SK-N-SH (cell line): ENCODE measurements around the gene FAM120C. TPM values are rescaled to one million over a fixed set of nuclear protein-coding genes. Genes with fewer than 3 reads are reported as not detected.

Experiments
- CTCF ChIA-PET: fragments of 300-600, 350-600 bp; formaldehyde crosslinking; extraction: SDS; loops from one replicate; lab custom pipeline; 2021; lab: Yijun Ruan, JAX
- POLR2A ChIA-PET: fragments of 350-600 bp; sonication (Branson Sonifier 250); formaldehyde crosslinking; extraction: SDS; loops from one replicate; lab custom pipeline; 2020; ENCODE audit warnings: antibody characterized with exemption, inconsistent platforms; lab: Yijun Ruan, JAX
- DNase-seq: peaks from one replicate; pipeline ENCODE4 v3.0.0; 2012
- H2AFZ ChIP-seq: fragments of 200-600 bp; sonication (generic); 2 replicates; pipeline ENCODE4 v1.8.1; 2016; ENCODE audit warnings: antibody characterized with exemption, mild to moderate bottlenecking, low read depth
- H3F3A ChIP-seq: fragments of 200-600 bp; sonication (generic); replicated peaks from 2 replicates; pipeline ENCODE3; 2016; ENCODE audit warnings: antibody characterized with exemption, mild to moderate bottlenecking; ENCODE audit not compliant: insufficient read depth
- H3K27ac ChIP-seq, 2 experiments: fragments of 200-500 bp in 1 of 2; fragments of 200-600 bp in 1 of 2; sonication (Bioruptor generic) in 1 of 2; sonication (generic), shearing (Covaris generic) in 1 of 2; 2 replicates each; pipeline versions ENCODE4 v1.5.1 to v1.6.1; 2014 to 2016; ENCODE audit warnings: low read depth in 2 of 2, inconsistent platforms in 1 of 2, low read length in 1 of 2, mild to moderate bottlenecking in 1 of 2, mixed read lengths in 1 of 2
- H3K27me3 ChIP-seq: fragments of 200-600 bp; sonication (generic), shearing (Covaris generic); 2 replicates; pipeline ENCODE4 v1.6.1; 2016; ENCODE audit warnings: mixed run types; ENCODE audit not compliant: insufficient read depth
- H3K36me3 ChIP-seq, 2 experiments: fragments of 200-500 bp in 1 of 2; fragments of 200-600 bp in 1 of 2; sonication (Bioruptor generic) in 1 of 2; sonication (generic) in 1 of 2; replicated peaks in 1 of 2; 2 replicates each; pipeline versions ENCODE3 to v1.5.1; 2014 to 2016; ENCODE audit warnings: low read length in 1 of 2, mild to moderate bottlenecking in 1 of 2; ENCODE audit not compliant: insufficient read depth in 2 of 2, control insufficient read depth in 1 of 2
- H3K4me1 ChIP-seq, 2 experiments: fragments of 200-500 bp in 1 of 2; fragments of 200-600 bp in 1 of 2; sonication (Bioruptor generic) in 1 of 2; sonication (generic), shearing (Covaris generic) in 1 of 2; 2 replicates each; pipeline versions ENCODE4 v1.5.1 to v1.6.1; 2014 to 2016; ENCODE audit warnings: low read depth in 1 of 2, low read length in 1 of 2, mixed run types in 1 of 2; ENCODE audit not compliant: insufficient read depth in 2 of 2, control insufficient read depth in 1 of 2
- H3K4me2 ChIP-seq: fragments of 200-600 bp; sonication (generic), shearing (Covaris generic); 2 replicates; pipeline ENCODE4 v1.6.1; 2017; ENCODE audit warnings: mixed run types
- H3K4me3 ChIP-seq, 2 experiments: fragments of 200-500 bp in 1 of 2; fragments of 200-600 bp in 1 of 2; sonication (Bioruptor generic) in 1 of 2; sonication (generic), shearing (Covaris generic) in 1 of 2; 2 replicates each; pipeline versions ENCODE4 v1.5.1 to v1.8.1; 2014 to 2016; ENCODE audit warnings: low read depth in 2 of 2, inconsistent platforms in 1 of 2, low read length in 1 of 2, mild to moderate bottlenecking in 1 of 2, mixed read lengths in 1 of 2, moderate library complexity in 1 of 2
- H3K79me2 ChIP-seq: fragments of 200-600 bp; sonication (generic); 2 replicates; pipeline ENCODE4 v1.8.1; 2017; ENCODE audit warnings: mild to moderate bottlenecking; ENCODE audit not compliant: insufficient read depth
- H3K9ac ChIP-seq: fragments of 200-600 bp; sonication (generic); 2 replicates; pipeline ENCODE4 v1.6.1; 2017; ENCODE audit warnings: mixed run types
- H3K9me2 ChIP-seq: fragments of 200-600 bp; sonication (generic); 2 replicates; pipeline ENCODE4 v1.6.1; 2017; ENCODE audit warnings: mixed run types
- H3K9me3 ChIP-seq: fragments of 200-600 bp; sonication (generic); 2 replicates; pipeline ENCODE4 v1.6.1; 2017; ENCODE audit warnings: mixed run types, mild to moderate bottlenecking, moderate library complexity
- H4K20me1 ChIP-seq: fragments of 200-600 bp; sonication (generic); 2 replicates; pipeline ENCODE4 v1.6.1; 2017; ENCODE audit warnings: mild to moderate bottlenecking, mixed run types; ENCODE audit not compliant: insufficient read depth
- CTCF ChIP-seq: fragments of 200-600 bp; sonication (generic); IDR thresholded peaks from 2 replicates; pipeline ENCODE4 v1.6.1; 2017; ENCODE audit warnings: antibody characterized with exemption, mild to moderate bottlenecking, moderate library complexity
- FOSL2 ChIP-seq: IDR thresholded peaks from 2 replicates; pipeline ENCODE4 v1.4.0; 2012; ENCODE audit warnings: low read depth, mild to moderate bottlenecking, moderate library complexity, borderline replicate concordance
- FOXJ3 ChIP-seq: sonication (generic); formaldehyde crosslinking; IDR thresholded peaks from 2 replicates; pipeline ENCODE4 v1.5.1; 2020; ENCODE audit warnings: mild to moderate bottlenecking, missing genetic modification reagents
- GABPA ChIP-seq: IDR thresholded peaks from 2 replicates; pipeline ENCODE4 v1.4.0; 2012; ENCODE audit warnings: low read depth, mild to moderate bottlenecking
- IRF3 ChIP-seq: fragments of 150-350 bp; IDR thresholded peaks from 2 replicates; pipeline ENCODE4 v1.6.1; 2016; ENCODE audit warnings: mild to moderate bottlenecking, low read depth, low read length
- MEF2A ChIP-seq: IDR thresholded peaks from 2 replicates; pipeline ENCODE4 v1.4.0; 2012; ENCODE audit warnings: low read depth, borderline replicate concordance
- MXI1 ChIP-seq: IDR thresholded peaks from 2 replicates; pipeline ENCODE4 v1.6.1; 2012; ENCODE audit warnings: mild to moderate bottlenecking, low read depth, low read length, improper control_type of control experiment
- NRF1 ChIP-seq: IDR thresholded peaks from 2 replicates; pipeline ENCODE4 v1.6.1; 2012; ENCODE audit warnings: low read depth, mild to moderate bottlenecking, low read length
- POLR2AphosphoS5 ChIP-seq: IDR thresholded peaks from 2 replicates; pipeline ENCODE4 v1.6.1; 2012; ENCODE audit warnings: low read depth, low read length
- RAD21 ChIP-seq: IDR thresholded peaks from 2 replicates; pipeline ENCODE4 v1.6.1; 2012; ENCODE audit warnings: mild to moderate bottlenecking, low read length
- REST ChIP-seq: IDR thresholded peaks from 2 replicates; pipeline ENCODE4 v1.6.1; 2012; ENCODE audit warnings: mild to moderate bottlenecking, low read depth, low read length, moderate library complexity
- SIN3A ChIP-seq: IDR thresholded peaks from 2 replicates; pipeline ENCODE4 v1.6.1; 2012; ENCODE audit warnings: low read depth, mild to moderate bottlenecking, low read length, moderate library complexity, borderline replicate concordance
- TAF1 ChIP-seq: IDR thresholded peaks from 2 replicates; pipeline ENCODE4 v1.6.1; 2012; ENCODE audit warnings: low read depth, mild to moderate bottlenecking, low read length, moderate library complexity, borderline replicate concordance
- YY1 ChIP-seq: IDR thresholded peaks from 2 replicates; pipeline ENCODE4 v1.4.0; 2012; ENCODE audit warnings: low read depth, mild to moderate bottlenecking
- WGBS: methylation state at CpG from one replicate; pipeline ENCODE4 v1.1.6; 2017; ENCODE audit warnings: low lambda C conversion rate; 5-methylcytosine and 5-hydroxymethylcytosine counted together
- polyA plus RNA-seq, 3 experiments: library from polyadenylated mRNA; depleted of rRNA; stranded (reverse); fragments of >200 nt; gene quantifications; 2 replicates each; pipeline ENCODE4 v1.2.3, GENCODE V29; 2012
- TF ChIP-seq, protein P1 (sequence below): IDR thresholded peaks from 2 replicates; pipeline ENCODE4 v1.4.0; 2012; ENCODE audit warnings: low read depth, borderline replicate concordance

The FAM120C gene
- polyA plus RNA-seq, 1 of the 3 experiments (the other 2 are of a cell fraction) = 6.0 TPM

DNA sequence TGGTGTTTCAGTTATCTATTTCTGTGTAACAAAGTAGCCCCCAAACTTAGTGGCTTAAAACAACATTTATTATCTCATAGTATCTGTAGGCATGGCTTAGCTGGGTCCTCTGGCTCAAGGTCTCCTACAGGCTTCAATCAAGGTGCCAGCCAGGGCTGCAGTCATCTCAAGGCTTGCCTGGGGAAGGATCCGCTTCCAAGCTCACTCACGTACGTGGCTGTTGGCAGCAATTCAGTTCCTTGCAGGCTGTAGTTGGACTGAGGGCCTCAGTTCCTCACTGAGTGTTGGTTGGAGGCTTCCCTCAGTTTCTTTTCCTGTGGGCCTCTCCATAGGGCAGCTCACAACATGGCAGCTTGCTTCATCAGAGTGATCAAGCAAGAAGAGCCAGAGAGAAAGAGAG is 9.3 kb downstream of the FAM120C start:
- H3K9me3 ChIP-seq = no peaks in the 10 kb centered on the region
- no peak overlapping the region for H3K4me3 ChIP-seq
- CTCF ChIA-PET = no interaction called here
- peaks cover 8% of the 10 kb centered on the region for H3F3A ChIP-seq
- H3K27ac ChIP-seq = no peak overlapping the region
- TF ChIP-seq FOXJ3 (CRISPR knock-in tag) = no peak
- TF ChIP-seq CTCF = no peak
- TF ChIP-seq TAF1 = no peak
- TF ChIP-seq IRF3 = no peak
- TF ChIP-seq, all 33 proteins: peak for 0
- Histone ChIP-seq H4K20me1 (peaks cover 5% of the 10 kb centered on the region; the same call in 1 of the 2 replicates), H3K27me3 (no peaks in the 10 kb centered on the region), H3K4me1 (no peaks in the 10 kb centered on the region; a peak in 1 of 4 replicates), H3K4me2 (no peak overlapping the region), H3K79me2 (peaks cover 55% of the 10 kb centered on the region), H3K36me3 (peaks cover 0 to 5% of the 10 kb centered on the region in 2 experiments), H3K9ac (no peak overlapping the region), H2AFZ (no peak overlapping the region), H3K9me2 (no peaks in the 10 kb centered on the region)
- POLR2A ChIA-PET = no interaction called here
- no peak for DNase-seq
- 50% methylated on average over 3 of the region's 3 CpGs for WGBS

DNA sequence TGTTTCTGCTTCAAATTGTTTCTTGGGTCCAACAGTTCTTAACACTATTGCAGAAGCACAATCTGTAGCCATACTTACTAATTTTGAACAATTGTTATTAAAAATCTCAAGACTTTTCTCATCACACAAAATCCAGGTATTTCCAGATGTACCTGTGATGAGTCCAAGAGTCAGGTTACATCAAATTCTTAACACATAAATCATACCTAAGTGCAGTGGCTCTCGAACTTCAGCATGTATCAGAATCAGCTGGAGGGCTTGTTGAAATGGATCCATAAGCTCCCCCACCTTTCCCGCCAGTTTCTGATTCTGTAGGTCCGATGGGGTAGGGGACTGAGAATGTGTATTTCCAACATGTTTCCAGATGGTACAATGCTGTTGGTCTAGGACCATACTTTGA is 10.6 kb downstream of the FAM120C start:
- WGBS = 36% methylated on average over 3 of the region's 3 CpGs
- POLR2A ChIA-PET = no interaction called here
- no peak overlapping the region for H3K27ac ChIP-seq

More for the DNA sequence above, 10.6 kb downstream of the FAM120C start:
- Histone ChIP-seq H3K9me2 (no peaks in the 10 kb centered on the region), H3K4me3 (no peak overlapping the region), H3K27me3 (no peaks in the 10 kb centered on the region), H3F3A (no peaks in the 10 kb centered on the region), H3K4me1 (no peaks in the 10 kb centered on the region; a peak in 1 of 4 replicates), H3K36me3 (peaks cover 0 to 5% of the 10 kb centered on the region in 2 experiments), H4K20me1 (no peaks in the 10 kb centered on the region), H2AFZ (no peak overlapping the region), H3K79me2 (peaks cover 43% of the 10 kb centered on the region), H3K4me2 (no peak overlapping the region), H3K9me3 (no peaks in the 10 kb centered on the region), H3K9ac (no peak overlapping the region)
- CTCF ChIA-PET = interaction anchor here (0.6 kb wide), 1 partner anchor 15 kb away, joined by 3 read pairs; no protein-coding TSS in a partner anchor
- no peak for DNase-seq
- TF ChIP-seq GABPA (no peak), SIN3A (no peak), TAF1 (no peak), RAD21 (no peak), MXI1 (no peak), YY1 (no peak), MEF2A (no peak), NRF1 (no peak), POLR2AphosphoS5 (no peak), FOSL2 (no peak), REST (no peak), IRF3 (no peak)
- TF ChIP-seq, protein P1, sequence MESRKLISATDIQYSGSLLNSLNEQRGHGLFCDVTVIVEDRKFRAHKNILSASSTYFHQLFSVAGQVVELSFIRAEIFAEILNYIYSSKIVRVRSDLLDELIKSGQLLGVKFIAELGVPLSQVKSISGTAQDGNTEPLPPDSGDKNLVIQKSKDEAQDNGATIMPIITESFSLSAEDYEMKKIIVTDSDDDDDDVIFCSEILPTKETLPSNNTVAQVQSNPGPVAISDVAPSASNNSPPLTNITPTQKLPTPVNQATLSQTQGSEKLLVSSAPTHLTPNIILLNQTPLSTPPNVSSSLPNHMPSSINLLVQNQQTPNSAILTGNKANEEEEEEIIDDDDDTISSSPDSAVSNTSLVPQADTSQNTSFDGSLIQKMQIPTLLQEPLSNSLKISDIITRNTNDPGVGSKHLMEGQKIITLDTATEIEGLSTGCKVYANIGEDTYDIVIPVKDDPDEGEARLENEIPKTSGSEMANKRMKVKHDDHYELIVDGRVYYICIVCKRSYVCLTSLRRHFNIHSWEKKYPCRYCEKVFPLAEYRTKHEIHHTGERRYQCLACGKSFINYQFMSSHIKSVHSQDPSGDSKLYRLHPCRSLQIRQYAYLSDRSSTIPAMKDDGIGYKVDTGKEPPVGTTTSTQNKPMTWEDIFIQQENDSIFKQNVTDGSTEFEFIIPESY = no peak
